ENCODE measurements around the gene ELL2. TPM values are rescaled to one million over a fixed set of nuclear protein-coding genes. Genes with fewer than 3 reads are reported as not detected.
A peak's percentile ranks its signal among the peaks of the same experiment; 100 is the strongest.

Gene ELL2
- total and polyA plus RNA-seq, 9 of the 15 experiments (the other 6 are each of a cell fraction or from before 2014, with no cell fraction given): 4.3 to 18.3 (median 14.5) TPM

DNA sequence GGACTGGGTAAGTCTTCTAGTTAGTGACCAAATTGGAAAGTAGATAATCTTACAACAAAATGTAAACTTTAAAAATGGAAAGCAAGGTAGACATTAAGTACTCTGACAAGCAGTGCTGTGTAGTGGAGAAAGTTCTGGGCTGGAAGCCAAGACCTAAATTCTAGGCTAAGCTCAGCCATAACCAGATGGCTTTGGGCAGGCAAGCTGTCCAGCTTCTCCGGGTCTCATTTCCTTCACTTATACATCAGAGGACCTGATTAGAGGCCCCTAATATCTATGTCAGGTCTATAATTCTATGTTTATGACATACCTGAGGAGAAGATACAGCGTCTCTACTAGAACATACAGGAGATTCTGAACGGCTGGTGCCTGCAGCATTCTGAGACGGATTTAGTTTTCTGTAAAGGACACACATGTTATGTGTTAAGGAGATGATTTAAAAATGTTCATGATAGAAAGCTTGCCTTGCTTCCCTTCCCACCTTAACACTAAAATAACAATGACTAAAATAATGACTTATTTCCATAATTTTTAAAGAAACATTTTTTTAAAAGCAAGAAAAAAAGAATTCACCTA is 61.2 kb downstream of the ELL2 start (continued):
- TF ChIP-seq PRMT5 (CRISPR knock-in tag; IDR thresholded peaks at IDR 0.05): no peak

DNA sequence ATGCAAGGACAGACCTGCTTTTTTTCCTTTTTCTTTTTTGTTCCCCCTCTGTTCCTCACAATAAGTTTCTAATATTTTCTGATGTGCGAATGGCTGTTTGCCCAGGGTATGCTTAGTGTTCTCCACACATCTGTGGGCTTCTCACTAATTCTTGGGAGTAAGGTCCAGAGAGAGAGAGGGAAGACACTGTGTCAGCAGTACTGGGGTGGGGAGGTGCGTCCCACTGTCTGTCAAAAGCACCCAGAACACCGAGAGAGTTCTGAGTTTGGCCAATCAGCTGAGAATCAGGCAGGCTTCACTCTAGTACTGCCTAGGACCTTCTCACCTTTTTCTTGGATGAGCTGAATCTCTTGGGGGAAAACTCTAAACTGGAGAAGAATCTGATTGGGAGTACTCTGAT is 61.8 kb downstream of the ELL2 start:
- no peaks in the 10 kb centered on the region for H3K9me3 ChIP-seq (replicated peaks; ENCODE audit: control insufficient read depth, insufficient read depth, low read depth, low read length)
- WGBS (ENCODE audit: insufficient coverage, low coverage, missing lambda C conversion rate): 68% methylated on average over 2 of the region's 3 CpGs
- H3K4me2 ChIP-seq (ENCODE audit: insufficient read depth, low read length): no peak overlapping the region
- H3K79me2 ChIP-seq (ENCODE audit: control insufficient read depth, insufficient read depth, low read length): no peaks in the 10 kb centered on the region
- H2AFZ ChIP-seq (ENCODE audit: low read depth, low read length): no peak overlapping the region
- FAIRE-seq: peak; percentile 35
- no peak overlapping the region for H3K27ac ChIP-seq (ENCODE audit: extremely low read depth, low read depth, low read length)
- no peaks in the 10 kb centered on the region for H3K9me1 ChIP-seq (ENCODE audit: control insufficient read depth, insufficient read depth, low read length)
- H3K36me3 ChIP-seq (ENCODE audit: control insufficient read depth, insufficient read depth, low read length): peaks cover 19% of the 10 kb centered on the region
- POLR2A ChIA-PET: interaction anchor here (1.4 kb wide), 2 partner anchors 9 to 36 kb away, joined by 3 to 4 read pairs; no protein-coding TSS in a partner anchor
- no TSS peak for BruUV-seq (replicated peaks)
- in situ Hi-C loops (cut with MboI) (no loop called here), intact Hi-C loops (cut with micrococcal nuclease) (no loop called here)
- CTCF ChIA-PET (ENCODE audit: low intra/inter-chr PET ratio): no interaction called here
- no peak for DNase-seq (ENCODE audit: extremely low read depth in 1 of 4, low spot score in 3 of 4)
- TF ChIP-seq CBX5 (IDR thresholded peaks at IDR 0.05; ENCODE audit: borderline replicate concordance, low read depth) (no peak), LARP7 (IDR thresholded peaks at IDR 0.05) (no peak), ZNF699 (CRISPR knock-in tag; IDR thresholded peaks at IDR 0.05; ENCODE audit: insufficient replicate concordance) (no peak), GATA2 (CRISPR knock-in tag; IDR thresholded peaks at IDR 0.05) (no peak), NR4A1 (CRISPR knock-in tag; IDR thresholded peaks at IDR 0.05) (no peak), NR4A1 (tag; IDR thresholded peaks at IDR 0.05) (no peak), KLF10 (CRISPR knock-in tag; IDR thresholded peaks at IDR 0.05) (no peak), ZNF436 (CRISPR knock-in tag; IDR thresholded peaks at IDR 0.05) (no peak), CHCHD3 (CRISPR knock-in tag; IDR thresholded peaks at IDR 0.05) (no peak), ZFP30 (CRISPR knock-in tag; IDR thresholded peaks at IDR 0.05; ENCODE audit: borderline replicate concordance) (no peak), GABPA (tag; conservative IDR thresholded peaks at IDR 0.05; ENCODE audit: low read depth) (no peak), ZNF75A (CRISPR knock-in tag; IDR thresholded peaks at IDR 0.05) (no peak), ETV6 (IDR thresholded peaks at IDR 0.05; ENCODE audit: borderline replicate concordance in 1 of 2, low read depth in 2 of 2, low read length in 1 of 2) (no peak), ETV6 (CRISPR knock-in tag; IDR thresholded peaks at IDR 0.05; ENCODE audit: borderline replicate concordance) (no peak)
- TF ChIP-seq, protein P1, sequence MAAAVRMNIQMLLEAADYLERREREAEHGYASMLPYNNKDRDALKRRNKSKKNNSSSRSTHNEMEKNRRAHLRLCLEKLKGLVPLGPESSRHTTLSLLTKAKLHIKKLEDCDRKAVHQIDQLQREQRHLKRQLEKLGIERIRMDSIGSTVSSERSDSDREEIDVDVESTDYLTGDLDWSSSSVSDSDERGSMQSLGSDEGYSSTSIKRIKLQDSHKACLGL (CRISPR knock-in tag; IDR thresholded peaks at IDR 0.05; ENCODE audit: borderline replicate concordance, poor library complexity, severe bottlenecking): no peak
- TF ChIP-seq, protein P2, sequence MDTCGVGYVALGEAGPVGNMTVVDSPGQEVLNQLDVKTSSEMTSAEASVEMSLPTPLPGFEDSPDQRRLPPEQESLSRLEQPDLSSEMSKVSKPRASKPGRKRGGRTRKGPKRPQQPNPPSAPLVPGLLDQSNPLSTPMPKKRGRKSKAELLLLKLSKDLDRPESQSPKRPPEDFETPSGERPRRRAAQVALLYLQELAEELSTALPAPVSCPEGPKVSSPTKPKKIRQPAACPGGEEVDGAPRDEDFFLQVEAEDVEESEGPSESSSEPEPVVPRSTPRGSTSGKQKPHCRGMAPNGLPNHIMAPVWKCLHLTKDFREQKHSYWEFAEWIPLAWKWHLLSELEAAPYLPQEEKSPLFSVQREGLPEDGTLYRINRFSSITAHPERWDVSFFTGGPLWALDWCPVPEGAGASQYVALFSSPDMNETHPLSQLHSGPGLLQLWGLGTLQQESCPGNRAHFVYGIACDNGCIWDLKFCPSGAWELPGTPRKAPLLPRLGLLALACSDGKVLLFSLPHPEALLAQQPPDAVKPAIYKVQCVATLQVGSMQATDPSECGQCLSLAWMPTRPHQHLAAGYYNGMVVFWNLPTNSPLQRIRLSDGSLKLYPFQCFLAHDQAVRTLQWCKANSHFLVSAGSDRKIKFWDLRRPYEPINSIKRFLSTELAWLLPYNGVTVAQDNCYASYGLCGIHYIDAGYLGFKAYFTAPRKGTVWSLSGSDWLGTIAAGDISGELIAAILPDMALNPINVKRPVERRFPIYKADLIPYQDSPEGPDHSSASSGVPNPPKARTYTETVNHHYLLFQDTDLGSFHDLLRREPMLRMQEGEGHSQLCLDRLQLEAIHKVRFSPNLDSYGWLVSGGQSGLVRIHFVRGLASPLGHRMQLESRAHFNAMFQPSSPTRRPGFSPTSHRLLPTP (IDR thresholded peaks at IDR 0.05; ENCODE audit: borderline replicate concordance, extremely low read depth, insufficient read length): no peak
- TF ChIP-seq, protein P3, sequence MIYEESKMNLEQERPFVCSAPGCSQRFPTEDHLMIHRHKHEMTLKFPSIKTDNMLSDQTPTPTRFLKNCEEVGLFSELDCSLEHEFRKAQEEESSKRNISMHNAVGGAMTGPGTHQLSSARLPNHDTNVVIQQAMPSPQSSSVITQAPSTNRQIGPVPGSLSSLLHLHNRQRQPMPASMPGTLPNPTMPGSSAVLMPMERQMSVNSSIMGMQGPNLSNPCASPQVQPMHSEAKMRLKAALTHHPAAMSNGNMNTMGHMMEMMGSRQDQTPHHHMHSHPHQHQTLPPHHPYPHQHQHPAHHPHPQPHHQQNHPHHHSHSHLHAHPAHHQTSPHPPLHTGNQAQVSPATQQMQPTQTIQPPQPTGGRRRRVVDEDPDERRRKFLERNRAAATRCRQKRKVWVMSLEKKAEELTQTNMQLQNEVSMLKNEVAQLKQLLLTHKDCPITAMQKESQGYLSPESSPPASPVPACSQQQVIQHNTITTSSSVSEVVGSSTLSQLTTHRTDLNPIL (CRISPR knock-in tag; IDR thresholded peaks at IDR 0.05): no peak
- no peaks in the 10 kb centered on the region for H4K20me1 ChIP-seq (replicated peaks; ENCODE audit: control insufficient read depth, insufficient read depth, low read length)
- peak; percentile 37; the same call in 1 of the 3 replicates for ATAC-seq
- H3K4me1 ChIP-seq (replicated peaks in 1 of 2; ENCODE audit: control insufficient read depth in 2 of 2, insufficient read depth in 2 of 2, low read length in 2 of 2): no peaks in the 10 kb centered on the region; a peak in 1 of 5 replicates
- H3K4me3 ChIP-seq: no peak overlapping the region
- H3K27me3 ChIP-seq (ENCODE audit: control insufficient read depth in 2 of 2, insufficient read depth in 2 of 2, low read length in 2 of 2): no peaks in the 10 kb centered on the region
- H3K9ac ChIP-seq (ENCODE audit: insufficient read depth in 1 of 2, low read depth in 2 of 2, low read length in 2 of 2): no peak overlapping the region

All from K562 (cell line).